ENCODE results near the gene LYRM4.

The LYRM4 gene

GRCh38 chr6:5099537-5099936 is 161.2 kb downstream of the LYRM4 start:
- no peak for DNase-seq (ENCODE audit: low read depth in 3 of 3)

- no peak for DNase-seq (ENCODE audit: low read depth in 3 of 3)
Observed at GRCh38 chr6:5098501-5099270, 162.1 kb downstream of the LYRM4 start.

- no peak for DNase-seq (ENCODE audit: low read depth in 3 of 3)
Observed at GRCh38 chr6:5096482-5096881, 164.3 kb downstream of the LYRM4 start.

- no peak for DNase-seq (ENCODE audit: low read depth in 3 of 3)
Observed at GRCh38 chr6:5095236-5095635, 165.5 kb downstream of the LYRM4 start.

- DNase-seq (ENCODE audit: low read depth in 3 of 3) = no peak
Observed at GRCh38 chr6:5094327-5094726, 166.4 kb downstream of the LYRM4 start.

- DNase-seq (ENCODE audit: low read depth in 3 of 3) = no peak
Observed at GRCh38 chr6:5093231-5094015, 167.3 kb downstream of the LYRM4 start.

- no peak for DNase-seq (ENCODE audit: low read depth in 3 of 3)
Observed at GRCh38 chr6:5091210-5092069, 169.3 kb downstream of the LYRM4 start.

GRCh38 chr6:5090603-5091002 is 170.1 kb downstream of the LYRM4 start:
- DNase-seq (ENCODE audit: low read depth in 3 of 3) = no peak

- no peak for DNase-seq (ENCODE audit: low read depth in 3 of 3)
Observed at GRCh38 chr6:5089481-5090438, 171.0 kb downstream of the LYRM4 start.

- DNase-seq (ENCODE audit: low read depth in 3 of 3) = no peak
Observed at GRCh38 chr6:5088780-5089179, 172.0 kb downstream of the LYRM4 start.

GRCh38 chr6:5087389-5087788 is 173.4 kb downstream of the LYRM4 start:
- DNase-seq (ENCODE audit: low read depth in 3 of 3) = no peak

GRCh38 chr6:5086294-5086890 is 174.4 kb downstream of the LYRM4 start:
- DNase-seq (ENCODE audit: low read depth in 3 of 3) = no peak

- DNase-seq (ENCODE audit: low read depth in 3 of 3) = no peak
Observed at GRCh38 chr6:5085648-5086293, 175.0 kb downstream of the LYRM4 start.

- DNase-seq (ENCODE audit: low read depth in 3 of 3) = no peak
Observed at GRCh38 chr6:5084781-5085647, 175.7 kb downstream of the LYRM4 start, which contains the start of gene PPP1R3G. PPP1R3G (plus strand) TSS chr6:5085341; CDS start chr6:5085486, 145 bp downstream.

GRCh38 chr6:5084360-5084780 is 176.4 kb downstream of the LYRM4 start:
- no peak for DNase-seq (ENCODE audit: low read depth in 3 of 3)

- DNase-seq (ENCODE audit: low read depth in 3 of 3) = no peak
Observed at GRCh38 chr6:5083813-5084359, 176.9 kb downstream of the LYRM4 start.

- no peak for DNase-seq (ENCODE audit: low read depth in 3 of 3)
Observed at GRCh38 chr6:5083307-5083583, 177.5 kb downstream of the LYRM4 start.

GRCh38 chr6:5082487-5083306 is 178.1 kb downstream of the LYRM4 start:
- DNase-seq (ENCODE audit: low read depth in 3 of 3) = no peak

Data from stimulated activated CD4-positive, alpha-beta T cell treated with anti-CD3 and anti-CD28 coated beads, TNF-alpha, amount 100 ng/mL, for 48 hours (primary cell).